NCI-H2107 (cell line): Measurements from ENCODE around the gene TTLL5.
"Not testable (repeated sequence)": the region's sequence is repeated elsewhere in the genome, so short reads cannot be mapped to it uniquely, and the experiment has no call there.

ENCODE experiments used
- DNase-seq: peaks from one replicate; lab custom pipeline; 2025; lab: John Stamatoyannopoulos, UW

TTLL5 gene

GRCh38 chr14:75650253-75651058 lies 10.6 kb upstream of the TTLL5 start:
- DNase-seq, result no peak

GRCh38 chr14:75653563-75653962 lies 7.5 kb upstream of the TTLL5 start:
- DNase-seq, result no peak

GRCh38 chr14:75654127-75654732 lies 6.8 kb upstream of the TTLL5 start:
- DNase-seq, result peak; percentile 80

- no peak for DNase-seq
Observed at GRCh38 chr14:75655235-75655634, 5.8 kb upstream of the TTLL5 start.

- DNase-seq, result no peak
Observed at GRCh38 chr14:75657331-75657730, 3.7 kb upstream of the TTLL5 start.

GRCh38 chr14:75658957-75659356 lies 2.1 kb upstream of the TTLL5 start:
- DNase-seq, result no peak

- no peak for DNase-seq
Observed at GRCh38 chr14:75660238-75660629, 812 bp upstream of the TTLL5 start.

GRCh38 chr14:75661499-75661814 lies 411 bp downstream of the TTLL5 start:
- DNase-seq, result no peak

GRCh38 chr14:75662966-75663365 lies 1.9 kb downstream of the TTLL5 start:
- no peak for DNase-seq

GRCh38 chr14:75667099-75667765 lies 6.2 kb downstream of the TTLL5 start:
- DNase-seq, result no peak

GRCh38 chr14:75672605-75673192 lies 11.7 kb downstream of the TTLL5 start:
- no peak for DNase-seq

GRCh38 chr14:75673345-75674035 lies 12.4 kb downstream of the TTLL5 start:
- DNase-seq, result no peak

GRCh38 chr14:75675265-75675960 lies 14.4 kb downstream of the TTLL5 start:
- no peak for DNase-seq

GRCh38 chr14:75685910-75686309 lies 24.9 kb downstream of the TTLL5 start:
- no peak for DNase-seq

- DNase-seq, result no peak
Observed at GRCh38 chr14:75689012-75689411, 28.0 kb downstream of the TTLL5 start.

- DNase-seq, result no peak
Observed at GRCh38 chr14:75690010-75690409, 29.0 kb downstream of the TTLL5 start.

- DNase-seq, result not testable (repeated sequence)
Observed at GRCh38 chr14:75695025-75695424, 34.0 kb downstream of the TTLL5 start.

GRCh38 chr14:75697386-75697785 lies 36.3 kb downstream of the TTLL5 start:
- no peak for DNase-seq

- no peak for DNase-seq
Observed at GRCh38 chr14:75697918-75698317, 36.9 kb downstream of the TTLL5 start.

GRCh38 chr14:75699331-75699730 lies 38.3 kb downstream of the TTLL5 start:
- DNase-seq, result no peak

GRCh38 chr14:75700295-75700694 lies 39.2 kb downstream of the TTLL5 start:
- no peak for DNase-seq

GRCh38 chr14:75702122-75702521 lies 41.1 kb downstream of the TTLL5 start:
- no peak for DNase-seq
